HG03575 (cell line): Measurements from ENCODE around the gene KBTBD13.
"Not testable (repeated sequence)": the region's sequence is repeated elsewhere in the genome, so short reads cannot be mapped to it uniquely, and the experiment has no call there.

Source experiments
- ATAC-seq: cut with Tn5 transposase; IDR thresholded peaks from one replicate; pipeline ENCODE4 v1.9.1; 2021; ENCODE audit not compliant: unreplicated experiment, insufficient number of reproducible peaks, low FRiP score; ENCODE audit errors: extremely low read depth

Gene KBTBD13

GRCh38 chr15:65099801-65100200 lies 23.3 kb downstream of the KBTBD13 start:
- ATAC-seq: not testable (repeated sequence)

- no peak for ATAC-seq
Measured at GRCh38 chr15:65100442-65100841, 23.9 kb downstream of the KBTBD13 start.

DNA sequence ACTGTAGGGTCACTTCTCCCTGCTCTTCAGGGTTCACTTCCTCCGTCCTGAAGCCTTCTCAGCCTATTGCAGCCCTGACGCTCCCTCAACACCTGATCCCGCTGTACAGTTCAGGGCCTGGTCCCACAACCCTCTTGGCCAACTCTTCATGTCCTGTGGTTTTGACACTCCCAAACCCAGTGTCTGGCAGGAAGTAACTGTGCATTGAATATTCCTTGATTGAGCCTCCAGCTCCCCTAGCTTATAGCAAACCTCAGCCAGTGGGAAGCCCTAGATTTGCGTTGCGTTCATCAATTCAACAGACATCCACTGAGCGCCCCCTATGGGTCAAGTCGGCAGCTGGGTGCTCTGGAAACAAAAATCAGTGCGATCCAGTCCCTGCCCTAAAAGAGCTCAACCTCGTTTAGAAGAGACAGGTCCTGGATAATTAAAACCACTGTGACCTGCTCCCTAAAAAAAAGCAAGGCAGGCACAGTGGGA lies 24.9 kb downstream of the KBTBD13 start:
- no peak for ATAC-seq

DNA sequence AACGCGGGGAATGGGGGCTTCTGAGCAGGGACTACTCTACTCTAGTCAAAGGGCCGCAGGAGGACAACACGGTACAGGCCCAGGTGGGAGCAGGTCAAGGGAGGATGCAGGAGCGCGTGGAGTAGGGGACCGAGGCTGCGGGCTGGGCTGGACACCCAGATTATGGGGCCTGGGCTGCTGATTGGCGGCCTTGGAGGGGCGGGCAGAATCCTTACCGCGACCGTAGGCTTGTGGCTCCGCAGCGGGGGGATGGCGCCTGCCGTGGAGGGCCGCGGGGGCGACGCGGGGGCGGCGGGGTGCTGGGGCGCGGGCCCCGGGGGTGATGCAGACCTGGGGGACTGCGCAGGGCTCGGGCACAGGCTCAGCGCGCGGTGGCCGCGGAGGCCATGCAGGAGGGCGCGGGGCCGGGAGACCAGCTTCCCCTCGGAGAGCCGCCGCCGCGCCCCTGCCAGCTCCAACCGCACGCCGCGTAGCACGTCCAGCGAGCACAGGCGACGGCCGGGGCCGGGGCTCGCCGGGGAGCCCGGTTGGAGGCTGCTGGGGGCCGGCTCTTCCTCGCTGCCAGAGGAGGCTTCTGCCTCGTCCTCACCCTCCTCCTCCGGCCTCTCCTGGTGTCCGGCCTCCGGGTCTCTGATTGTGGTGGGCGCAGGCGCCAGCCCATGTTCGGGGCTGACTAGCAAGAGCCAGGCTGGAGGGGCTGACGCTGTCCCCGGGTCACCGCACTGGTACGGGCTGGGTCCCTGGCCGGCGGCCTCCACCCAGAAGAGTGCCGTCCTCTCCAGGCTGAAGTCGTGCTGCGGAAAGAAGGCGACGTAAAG lies 25.6 kb downstream of the KBTBD13 start:
- ATAC-seq: no peak

DNA sequence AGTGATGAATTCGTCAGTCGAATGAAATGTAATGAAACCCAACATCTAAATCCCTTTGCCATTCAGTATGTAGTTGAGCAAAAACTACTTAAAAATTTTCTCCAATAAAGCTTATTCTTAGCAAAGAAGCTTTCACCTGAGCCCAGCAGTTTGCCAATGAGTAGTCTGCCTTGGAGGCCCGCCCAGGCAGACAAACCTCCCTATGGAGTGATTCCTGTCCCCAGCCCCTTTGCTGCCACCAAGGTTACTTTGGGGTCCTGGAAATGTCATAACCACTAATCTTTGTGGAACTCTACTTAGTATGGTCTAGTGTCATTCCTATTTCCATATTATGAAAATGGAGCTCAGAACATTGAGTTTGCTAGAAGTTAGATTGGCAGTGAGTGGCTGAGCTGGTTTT lies 26.4 kb downstream of the KBTBD13 start:
- no peak for ATAC-seq

- ATAC-seq: no peak
Measured at GRCh38 chr15:65105038-65105437, 28.5 kb downstream of the KBTBD13 start.

- ATAC-seq: no peak
Measured at GRCh38 chr15:65106011-65106590, 29.6 kb downstream of the KBTBD13 start.

GRCh38 chr15:65110676-65111292 lies 34.2 kb downstream of the KBTBD13 start:
- no peak for ATAC-seq

- no peak for ATAC-seq
Measured at GRCh38 chr15:65115086-65115485, 38.5 kb downstream of the KBTBD13 start, which contains the start of gene UBAP1L. TSS of gene UBAP1L (minus strand) at chr15:65115200. CDS start at chr15:65106215, 8,985 bp downstream.

DNA sequence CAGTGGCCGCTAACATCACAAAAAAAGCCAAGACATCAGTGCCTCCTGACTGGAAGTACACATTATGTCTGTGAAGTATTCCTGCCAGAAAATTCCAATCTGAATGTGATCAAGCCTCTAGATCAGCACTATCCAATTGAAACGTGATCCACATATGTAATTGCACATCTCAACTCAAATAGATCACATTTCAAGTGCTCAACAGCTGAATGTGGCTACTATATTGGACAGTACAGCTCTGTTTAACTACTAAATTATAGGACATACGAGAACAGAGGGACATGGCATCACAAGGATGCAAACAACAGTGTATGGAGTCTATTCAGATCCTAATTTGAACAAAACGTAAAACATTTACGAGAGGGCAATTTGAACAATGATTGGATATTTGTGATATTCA lies 39.0 kb downstream of the KBTBD13 start:
- no peak for ATAC-seq
